GM12891 (cell line): ENCODE measurements around the gene PTPRD.

Experiments used
- PAX5 ChIP-seq: IDR thresholded peaks from 2 replicates; pipeline ENCODE4 v1.6.1; 2011; ENCODE audit warnings: low read length, moderate library complexity, mild to moderate bottlenecking; ENCODE audit not compliant: insufficient read depth, severe bottlenecking
- POLR2A ChIP-seq: IDR thresholded peaks from 2 replicates; pipeline ENCODE4 v1.6.1; 2011; ENCODE audit warnings: low read depth, low read length, control low read depth
- POLR2AphosphoS5 ChIP-seq: IDR thresholded peaks from 2 replicates; pipeline ENCODE4 v1.6.1; 2011; ENCODE audit warnings: low read depth, low read length, control low read depth
- SPI1 ChIP-seq: IDR thresholded peaks from 2 replicates; pipeline ENCODE4 v1.6.1; 2011; ENCODE audit warnings: low read depth, low read length, control low read depth
- TAF1 ChIP-seq: IDR thresholded peaks from 2 replicates; pipeline ENCODE4 v1.6.1; 2011; ENCODE audit warnings: low read depth, low read length, control low read depth

GRCh38 chr9:9961487-9961886 is 651.3 kb downstream of the PTPRD start:
- TF ChIP-seq POLR2AphosphoS5: no peak
- no peak for TF ChIP-seq TAF1
- TF ChIP-seq POLR2A: no peak
- TF ChIP-seq SPI1: no peak
- no peak for TF ChIP-seq PAX5
